PC-3 (cell line): ENCODE data around the gene PCSK2.

Source experiments
- CTCF ChIP-seq: fragments of 300-600 bp; sonication (generic); conservative IDR thresholded peaks from 2 replicates; pipeline ENCODE4 v1.5.1; 2017; ENCODE audit warnings: antibody characterized with exemption, low read depth, mild to moderate bottlenecking, low read length
- EZH2 ChIP-seq: fragments of 300-600 bp; sonication (generic); IDR thresholded peaks from one replicate; pipeline ENCODE4 v1.6.1; 2017; ENCODE audit warnings: antibody characterized with exemption, mild to moderate bottlenecking, low read length; ENCODE audit not compliant: unreplicated experiment
- EZH2phosphoT487 ChIP-seq: fragments of 300-600 bp; sonication (generic); IDR thresholded peaks from 2 replicates; pipeline ENCODE4 v1.6.1; 2018; ENCODE audit warnings: mild to moderate bottlenecking, antibody characterized with exemption, low read length, borderline replicate concordance

- TF ChIP-seq EZH2 (no peak), CTCF (no peak), EZH2phosphoT487 (no peak)
Observed at GRCh38 chr20:17365831-17366230, 139.0 kb downstream of the PCSK2 start.
